Activated T-cell treated with anti-CD3 and anti-CD28 coated beads, Interleukin-2, amount 50 U/mL, for 1 hour (primary cell): ENCODE results near the gene EXOSC1.
A peak's percentile ranks its signal among the peaks of the same experiment; 100 is the strongest.
"Not testable (repeated sequence)": the region's sequence is repeated elsewhere in the genome, so short reads cannot be mapped to it uniquely, and the experiment has no call there.

ENCODE experiments used
- DNase-seq: peaks from one replicate; pipeline ENCODE4 v3.0.0-alpha.2; 2020

The EXOSC1 gene

GRCh38 chr10:97445722-97446639 lies at the start of gene EXOSC1, which contains the start of gene ZDHHC16:
EXOSC1 (minus strand) TSS chr10:97446006; CDS start chr10:97445985, 21 bp downstream.
ZDHHC16 (plus strand) TSS chr10:97446175; CDS start chr10:97451676, 5,501 bp downstream.
- peak; percentile 85 for DNase-seq

GRCh38 chr10:97494863-97495506 lies 49.2 kb upstream of the EXOSC1 start:
- DNase-seq, result peak; percentile 38

- no peak for DNase-seq
These were observed 48.3 kb upstream of the EXOSC1 start for GRCh38 chr10:97494151-97494550.

- DNase-seq, result no peak
These were observed 44.8 kb upstream of the EXOSC1 start for GRCh38 chr10:97490592-97490991.

GRCh38 chr10:97485647-97486281 lies 40.0 kb upstream of the EXOSC1 start:
- DNase-seq, result no peak

- no peak for DNase-seq
These were observed 38.1 kb upstream of the EXOSC1 start for GRCh38 chr10:97483921-97484320.

- DNase-seq, result no peak
These were observed 37.7 kb upstream of the EXOSC1 start for GRCh38 chr10:97483506-97483905.

GRCh38 chr10:97482381-97482780 lies 36.6 kb upstream of the EXOSC1 start:
- no peak for DNase-seq

- no peak for DNase-seq
These were observed 35.3 kb upstream of the EXOSC1 start for GRCh38 chr10:97481071-97481470.

- DNase-seq, result no peak
These were observed 34.1 kb upstream of the EXOSC1 start for GRCh38 chr10:97479939-97480338.

- not testable (repeated sequence) for DNase-seq
These were observed 33.6 kb upstream of the EXOSC1 start for GRCh38 chr10:97479410-97479809.

GRCh38 chr10:97475936-97476594 lies 30.3 kb upstream of the EXOSC1 start:
- no peak for DNase-seq

- no peak for DNase-seq
These were observed 29.1 kb upstream of the EXOSC1 start for GRCh38 chr10:97474918-97475317.

GRCh38 chr10:97468781-97469180 lies 23.0 kb upstream of the EXOSC1 start:
- DNase-seq, result not testable (repeated sequence)

- no peak for DNase-seq
These were observed 22.4 kb upstream of the EXOSC1 start for GRCh38 chr10:97468162-97468561.

- DNase-seq, result no peak
These were observed 20.9 kb upstream of the EXOSC1 start for GRCh38 chr10:97466755-97467154.

- DNase-seq, result no peak
These were observed 20.2 kb upstream of the EXOSC1 start for GRCh38 chr10:97465982-97466381.

- no peak for DNase-seq
These were observed 18.4 kb upstream of the EXOSC1 start for GRCh38 chr10:97464226-97464625.

- peak; percentile 42 for DNase-seq
These were observed 17.7 kb upstream of the EXOSC1 start for GRCh38 chr10:97463363-97464132.

GRCh38 chr10:97462309-97462708 lies 16.5 kb upstream of the EXOSC1 start:
- DNase-seq, result no peak

GRCh38 chr10:97459933-97460332 lies 14.1 kb upstream of the EXOSC1 start:
- DNase-seq, result no peak

- DNase-seq, result no peak
These were observed 13.3 kb upstream of the EXOSC1 start for GRCh38 chr10:97459111-97459510.
